OCI-LY1 (cell line): ENCODE data around the gene XCR1.

ENCODE experiments used
- H2AFZ ChIP-seq: fragments of 200-600 bp; sonication (generic), shearing (Covaris generic); 2 replicates; pipeline ENCODE4 v1.6.0; 2014; ENCODE audit warnings: antibody characterized with exemption, mild to moderate bottlenecking, low read length
- H3F3A ChIP-seq: fragments of 200-600 bp; sonication (generic), shearing (Covaris generic); 2 replicates; pipeline ENCODE4 v1.6.0; 2014; ENCODE audit warnings: mild to moderate bottlenecking, antibody characterized with exemption, low read length, moderate library complexity; ENCODE audit not compliant: insufficient read depth
- H3K27ac ChIP-seq: fragments of 200-600 bp; sonication (generic); 2 replicates; pipeline ENCODE4 v1.5.1; 2014; ENCODE audit warnings: low read length, mixed run types, mild to moderate bottlenecking, low read depth; ENCODE audit not compliant: poor library complexity, severe bottlenecking
- H3K27me3 ChIP-seq: fragments of 200-600 bp; sonication (generic); 2 replicates; pipeline ENCODE4 v1.6.0; 2014; ENCODE audit warnings: antibody characterized with exemption, mild to moderate bottlenecking, low read length, moderate library complexity; ENCODE audit not compliant: insufficient read depth
- H3K36me3 ChIP-seq: fragments of 200-600 bp; sonication (generic); 2 replicates; pipeline ENCODE4 v1.6.1; 2014; ENCODE audit warnings: mild to moderate bottlenecking, antibody characterized with exemption, low read length, moderate library complexity, mixed read lengths; ENCODE audit not compliant: insufficient read depth
- H3K4me1 ChIP-seq: fragments of 200-600 bp; sonication (generic); 2 replicates; pipeline ENCODE4 v1.5.1; 2014; ENCODE audit warnings: mild to moderate bottlenecking, low read length, moderate library complexity; ENCODE audit not compliant: insufficient read depth, severe bottlenecking
- H3K4me2 ChIP-seq: fragments of 200-600 bp; sonication (generic), shearing (Covaris generic); 2 replicates; pipeline ENCODE4 v1.6.1; 2014; ENCODE audit warnings: low read length
- H3K4me3 ChIP-seq: fragments of 200-600 bp; sonication (generic); 2 replicates; pipeline ENCODE4 v1.5.1; 2014; ENCODE audit warnings: low read length, low read depth, mild to moderate bottlenecking, mixed read lengths; ENCODE audit not compliant: poor library complexity, severe bottlenecking
- H3K79me2 ChIP-seq: fragments of 200-600 bp; shearing (Covaris generic); 2 replicates; pipeline ENCODE4 v1.6.1; 2016; ENCODE audit warnings: mixed run types, low read length, mixed read lengths; ENCODE audit not compliant: insufficient read depth
- H3K9ac ChIP-seq: fragments of 200-600 bp; sonication (generic), shearing (Covaris generic); 2 replicates; pipeline ENCODE4 v1.6.1; 2014; ENCODE audit warnings: mild to moderate bottlenecking, low read length, mixed read lengths
- H3K9me2 ChIP-seq: fragments of 200-600 bp; sonication (generic), shearing (Covaris generic); 2 replicates; pipeline ENCODE4 v1.6.1; 2014; ENCODE audit warnings: low read depth, mild to moderate bottlenecking, low read length, mixed read lengths
- H3K9me3 ChIP-seq: fragments of 200-600 bp; shearing (Covaris generic); 2 replicates; pipeline ENCODE4 v1.6.1; 2014; ENCODE audit warnings: low read length, mixed read lengths
- H4K20me1 ChIP-seq: fragments of 200-600 bp; sonication (generic), shearing (Covaris generic); 2 replicates; pipeline ENCODE4 v1.6.0; 2016; ENCODE audit warnings: mild to moderate bottlenecking, low read length; ENCODE audit not compliant: insufficient read depth
- EZH2 ChIP-seq: fragments of 200-600 bp; sonication (generic), shearing (Covaris generic); IDR thresholded peaks from 2 replicates; pipeline ENCODE4 v1.8.0; 2017; ENCODE audit warnings: borderline replicate concordance, mixed run types, mild to moderate bottlenecking, antibody characterized with exemption, low read length, moderate library complexity, mixed read lengths
- TF ChIP-seq, protein P1 (sequence below): fragments of 200-600 bp; sonication (generic), shearing (Covaris generic); IDR thresholded peaks from 2 replicates; pipeline ENCODE4 v1.5.1; 2017; ENCODE audit warnings: mild to moderate bottlenecking, antibody characterized with exemption, low read length, moderate library complexity, mixed read lengths

Gene XCR1

DNA sequence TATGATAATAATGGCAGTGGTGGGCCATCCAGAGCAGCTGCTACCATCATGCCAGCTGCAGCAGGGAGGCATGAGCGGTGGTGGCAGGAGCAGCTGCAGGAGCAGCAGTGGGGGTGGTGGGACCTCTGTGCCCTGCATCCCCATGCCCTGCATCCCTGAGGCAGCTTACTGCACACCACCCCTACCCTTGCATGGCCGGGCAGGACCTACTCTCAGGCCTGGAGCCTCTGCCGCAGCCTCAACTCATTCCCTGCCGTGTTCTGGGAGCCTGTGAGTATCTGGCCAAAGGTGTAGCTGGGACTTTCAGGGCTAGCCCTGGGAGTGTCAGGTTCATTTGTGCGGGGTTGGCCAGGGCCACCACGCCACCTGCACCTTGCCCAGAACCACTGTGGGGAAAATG lies 3.3 kb upstream of the XCR1 start:
- TF ChIP-seq, protein P1, sequence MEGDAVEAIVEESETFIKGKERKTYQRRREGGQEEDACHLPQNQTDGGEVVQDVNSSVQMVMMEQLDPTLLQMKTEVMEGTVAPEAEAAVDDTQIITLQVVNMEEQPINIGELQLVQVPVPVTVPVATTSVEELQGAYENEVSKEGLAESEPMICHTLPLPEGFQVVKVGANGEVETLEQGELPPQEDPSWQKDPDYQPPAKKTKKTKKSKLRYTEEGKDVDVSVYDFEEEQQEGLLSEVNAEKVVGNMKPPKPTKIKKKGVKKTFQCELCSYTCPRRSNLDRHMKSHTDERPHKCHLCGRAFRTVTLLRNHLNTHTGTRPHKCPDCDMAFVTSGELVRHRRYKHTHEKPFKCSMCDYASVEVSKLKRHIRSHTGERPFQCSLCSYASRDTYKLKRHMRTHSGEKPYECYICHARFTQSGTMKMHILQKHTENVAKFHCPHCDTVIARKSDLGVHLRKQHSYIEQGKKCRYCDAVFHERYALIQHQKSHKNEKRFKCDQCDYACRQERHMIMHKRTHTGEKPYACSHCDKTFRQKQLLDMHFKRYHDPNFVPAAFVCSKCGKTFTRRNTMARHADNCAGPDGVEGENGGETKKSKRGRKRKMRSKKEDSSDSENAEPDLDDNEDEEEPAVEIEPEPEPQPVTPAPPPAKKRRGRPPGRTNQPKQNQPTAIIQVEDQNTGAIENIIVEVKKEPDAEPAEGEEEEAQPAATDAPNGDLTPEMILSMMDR: no peak
- TF ChIP-seq EZH2: no peak
- H3K36me3 ChIP-seq: no peaks in the 10 kb centered on the region; the same call in 1 of the 2 replicates
- peaks cover 18% of the 10 kb centered on the region for H3K9me3 ChIP-seq
- no peaks in the 10 kb centered on the region for H3K9me2 ChIP-seq
- no peak overlapping the region for H3K4me3 ChIP-seq
- H3K27me3 ChIP-seq: no peaks in the 10 kb centered on the region; the same call in 1 of the 2 replicates
- no peak overlapping the region for H3K4me2 ChIP-seq
- H4K20me1 ChIP-seq: no peaks in the 10 kb centered on the region
- no peaks in the 10 kb centered on the region for H3K4me1 ChIP-seq
- H2AFZ ChIP-seq: no peak overlapping the region
- H3K79me2 ChIP-seq: no peaks in the 10 kb centered on the region
- no peak overlapping the region for H3K27ac ChIP-seq
- no peak overlapping the region for H3K9ac ChIP-seq
- H3F3A ChIP-seq: no peaks in the 10 kb centered on the region

- no peak overlapping the region for H3K27ac ChIP-seq
Observed at GRCh38 chr3:46029953-46030543, 2.8 kb upstream of the XCR1 start.

DNA sequence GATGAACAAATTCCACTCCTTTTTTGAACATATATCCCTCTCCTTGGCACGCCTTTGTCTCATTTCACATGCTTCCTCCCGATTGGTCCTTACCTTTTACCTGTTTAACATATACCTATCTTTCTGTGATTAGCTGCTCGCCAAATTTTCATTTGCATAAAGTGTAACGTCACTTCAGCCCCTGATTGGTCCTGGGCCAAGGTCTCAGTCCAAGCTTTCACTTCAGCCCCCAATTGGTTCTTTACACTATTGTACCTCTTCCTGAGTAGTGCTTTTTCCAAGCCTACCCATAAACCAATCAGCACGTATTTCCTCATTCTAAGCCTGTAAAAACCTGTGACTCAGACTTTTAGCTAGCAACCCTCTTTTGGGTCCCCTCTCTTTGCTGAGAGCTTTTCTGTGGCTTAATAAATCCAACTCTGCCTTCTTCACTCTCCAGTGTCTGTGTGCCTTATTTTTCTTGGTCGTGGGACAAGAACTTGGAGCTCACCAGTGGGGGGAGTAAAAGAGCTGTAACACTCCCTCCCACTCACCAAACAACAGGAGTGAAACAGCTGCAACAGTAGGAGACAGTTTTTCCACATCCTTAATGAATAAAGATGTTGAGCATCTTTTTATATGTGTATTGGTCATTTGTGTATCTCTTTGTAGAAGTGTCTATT lies 584 bp upstream of the XCR1 start:
- no peaks in the 10 kb centered on the region for H3K9me2 ChIP-seq
- TF ChIP-seq EZH2: no peak
- TF ChIP-seq, protein P1: no peak
- no peak overlapping the region for H3K27ac ChIP-seq
- no peak overlapping the region for H3K9ac ChIP-seq
- H3K4me2 ChIP-seq: no peak overlapping the region
- no peaks in the 10 kb centered on the region for H3K4me1 ChIP-seq
- H3K9me3 ChIP-seq: peaks cover 18% of the 10 kb centered on the region
- no peaks in the 10 kb centered on the region for H3K79me2 ChIP-seq
- no peaks in the 10 kb centered on the region; the same call in 1 of the 2 replicates for H3K27me3 ChIP-seq
- no peaks in the 10 kb centered on the region for H3F3A ChIP-seq
- no peak overlapping the region for H3K4me3 ChIP-seq
- H4K20me1 ChIP-seq: no peaks in the 10 kb centered on the region
- no peak overlapping the region for H2AFZ ChIP-seq
- no peaks in the 10 kb centered on the region; the same call in 1 of the 2 replicates for H3K36me3 ChIP-seq

More at GRCh38 chr3:46029953-46030543, 2.8 kb upstream of the XCR1 start:
- Histone ChIP-seq H3K79me2 (no peaks in the 10 kb centered on the region), H2AFZ (no peak overlapping the region), H3K36me3 (no peaks in the 10 kb centered on the region; the same call in 1 of the 2 replicates), H3K4me3 (no peak overlapping the region), H3K9me3 (peaks cover 18% of the 10 kb centered on the region), H3K9me2 (no peaks in the 10 kb centered on the region), H4K20me1 (no peaks in the 10 kb centered on the region), H3K4me2 (no peak overlapping the region), H3K9ac (no peak overlapping the region), H3K4me1 (no peaks in the 10 kb centered on the region), H3F3A (no peaks in the 10 kb centered on the region), H3K27me3 (no peaks in the 10 kb centered on the region; the same call in 1 of the 2 replicates)
- TF ChIP-seq EZH2: no peak
- TF ChIP-seq, protein P1: no peak
